ENCODE data around the gene OPRL1. TPM values are rescaled to one million over a fixed set of nuclear protein-coding genes. Genes with fewer than 3 reads are reported as not detected.

OPRL1 gene
- total and polyA plus RNA-seq, 12 donors = 0.19 to 1.3 (median 0.40) TPM

DNA sequence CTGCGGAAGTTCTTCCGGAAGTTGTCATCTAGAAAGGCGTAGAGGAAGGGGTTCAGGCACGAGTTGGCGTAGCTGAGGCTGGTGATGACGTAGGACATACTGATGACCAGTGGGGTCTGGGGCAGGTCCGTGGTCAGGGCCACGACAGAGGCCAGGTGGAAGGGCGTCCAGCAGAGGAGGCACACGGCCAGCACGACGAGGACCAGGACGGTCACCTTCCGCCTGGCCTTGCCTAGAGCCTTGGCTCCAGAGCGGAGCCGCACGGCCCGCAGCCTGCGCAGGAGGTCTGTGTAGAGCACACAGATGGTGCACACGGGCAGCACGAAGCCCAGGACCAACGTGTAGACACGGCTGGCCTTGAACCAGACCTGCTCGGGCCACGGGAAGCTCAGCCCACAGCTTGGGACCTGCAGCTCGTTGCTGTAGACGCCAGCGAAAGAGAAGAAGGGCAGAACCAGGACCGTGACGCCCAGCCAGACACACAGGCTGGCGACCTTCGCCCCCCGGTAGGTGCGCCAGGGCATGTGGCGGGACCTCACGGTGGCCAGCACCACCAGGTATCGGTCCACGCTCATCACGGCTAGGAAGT, 26.1 kb downstream of the OPRL1 start:
- H3K27me3 ChIP-seq = peaks cover 23 to 54% (median 40%) of the 10 kb centered on the region in 7 donors

GRCh38 chr20:64106435-64106961, 26.6 kb downstream of the OPRL1 start:
- H3K36me3 ChIP-seq = no peaks in the 10 kb centered on the region
- ATAC-seq = no peak
- H3K4me1 ChIP-seq = peaks cover 0 to 13% (median 12%) of the 10 kb centered on the region in 9 donors
- TF ChIP-seq, protein P1, sequence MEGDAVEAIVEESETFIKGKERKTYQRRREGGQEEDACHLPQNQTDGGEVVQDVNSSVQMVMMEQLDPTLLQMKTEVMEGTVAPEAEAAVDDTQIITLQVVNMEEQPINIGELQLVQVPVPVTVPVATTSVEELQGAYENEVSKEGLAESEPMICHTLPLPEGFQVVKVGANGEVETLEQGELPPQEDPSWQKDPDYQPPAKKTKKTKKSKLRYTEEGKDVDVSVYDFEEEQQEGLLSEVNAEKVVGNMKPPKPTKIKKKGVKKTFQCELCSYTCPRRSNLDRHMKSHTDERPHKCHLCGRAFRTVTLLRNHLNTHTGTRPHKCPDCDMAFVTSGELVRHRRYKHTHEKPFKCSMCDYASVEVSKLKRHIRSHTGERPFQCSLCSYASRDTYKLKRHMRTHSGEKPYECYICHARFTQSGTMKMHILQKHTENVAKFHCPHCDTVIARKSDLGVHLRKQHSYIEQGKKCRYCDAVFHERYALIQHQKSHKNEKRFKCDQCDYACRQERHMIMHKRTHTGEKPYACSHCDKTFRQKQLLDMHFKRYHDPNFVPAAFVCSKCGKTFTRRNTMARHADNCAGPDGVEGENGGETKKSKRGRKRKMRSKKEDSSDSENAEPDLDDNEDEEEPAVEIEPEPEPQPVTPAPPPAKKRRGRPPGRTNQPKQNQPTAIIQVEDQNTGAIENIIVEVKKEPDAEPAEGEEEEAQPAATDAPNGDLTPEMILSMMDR (IDR thresholded peaks at IDR 0.05) = no peak
- no peak for DNase-seq
- intact Hi-C loops (cut with DNase I) = no loop called here
- no peak overlapping the region for H3K4me3 ChIP-seq
- no peaks in the 10 kb centered on the region for H3K9me3 ChIP-seq
- WGBS, 2 donors = 88 to 90% methylated on average over 28 of the region's 28 CpGs
- H3K27ac ChIP-seq = no peak overlapping the region
- peaks cover 19 to 48% (median 34%) of the 10 kb centered on the region in 7 donors for H3K27me3 ChIP-seq

More for the DNA sequence above, 26.1 kb downstream of the OPRL1 start:
- no peaks in the 10 kb centered on the region for H3K36me3 ChIP-seq
- TF ChIP-seq, protein P1 (IDR thresholded peaks at IDR 0.05) = no peak
- no peak for DNase-seq
- H3K4me3 ChIP-seq = no peak overlapping the region
- intact Hi-C loops (cut with DNase I) = no loop called here
- peaks cover 0 to 13% (median 12%) of the 10 kb centered on the region in 9 donors for H3K4me1 ChIP-seq
- no peaks in the 10 kb centered on the region for H3K9me3 ChIP-seq
- H3K27ac ChIP-seq = no peak overlapping the region
- 92% methylated on average over 39 of the region's 39 CpGs for WGBS, 2 donors
- ATAC-seq = no peak

- no peak within 1 kb of the TSS for H3K4me3 ChIP-seq
- no peak for ATAC-seq
- no peak for DNase-seq
- H3K36me3 ChIP-seq = no peaks in the 10 kb centered on the region
- TF ChIP-seq, protein P1 (IDR thresholded peaks at IDR 0.05) = no peak
- H3K9me3 ChIP-seq = no peaks in the 10 kb centered on the region
- H3K27me3 ChIP-seq = peaks cover 12 to 41% (median 28%) of the 10 kb centered on the region in 7 donors
- no peak within 1 kb of the TSS for H3K27ac ChIP-seq
- peaks cover 0 to 7% (median 6%) of the 10 kb centered on the region in 9 donors for H3K4me1 ChIP-seq
- WGBS, 2 donors = 47 to 51% methylated on average over 22 of the region's 22 CpGs
- intact Hi-C loops (cut with DNase I) = no loop called here
Observed at GRCh38 chr20:64106981-64107735, 27.3 kb downstream of the OPRL1 start, which contains the start of gene NPBWR2. Gene NPBWR2, minus strand, starts transcription at chr20:64107565. Its CDS starts 734 bp downstream, at chr20:64106831.

GRCh38 chr20:64107736-64108457, 28.0 kb downstream of the OPRL1 start:
- no peak for DNase-seq
- TF ChIP-seq, protein P1 (IDR thresholded peaks at IDR 0.05) = no peak
- no peak overlapping the region for H3K4me3 ChIP-seq
- peaks cover 9 to 34% (median 20%) of the 10 kb centered on the region in 7 donors for H3K27me3 ChIP-seq
- intact Hi-C loops (cut with DNase I) = no loop called here
- no peak for ATAC-seq
- H3K36me3 ChIP-seq = no peaks in the 10 kb centered on the region
- H3K9me3 ChIP-seq = no peaks in the 10 kb centered on the region
- no peak overlapping the region for H3K27ac ChIP-seq
- H3K4me1 ChIP-seq = no peaks in the 10 kb centered on the region
- WGBS, 2 donors = 61 to 67% methylated on average over 19 of the region's 19 CpGs
